HUDEP-2 (cell line): ENCODE measurements around the gene LFNG.
"Not testable (repeated sequence)": the region's sequence is repeated elsewhere in the genome, so short reads cannot be mapped to it uniquely, and the experiment has no call there.

Experiments
- DNase-seq, 76 experiments: peaks; one replicate each; lab custom pipeline; 2025; ENCODE audit not compliant: unreplicated experiment in 76 of 76; lab: John Stamatoyannopoulos, UW

LFNG gene

GRCh38 chr7:2542011-2542915, 22.7 kb downstream of the LFNG start:
- no peak for DNase-seq

- DNase-seq: no peak
Observed at GRCh38 chr7:2542916-2543871, 23.6 kb downstream of the LFNG start.

GRCh38 chr7:2544541-2545188, 25.1 kb downstream of the LFNG start:
- no peak for DNase-seq

- DNase-seq: no peak
Observed at GRCh38 chr7:2545746-2546425, 26.3 kb downstream of the LFNG start.

GRCh38 chr7:2546776-2547586, 27.4 kb downstream of the LFNG start:
- no peak for DNase-seq

- DNase-seq: no peak
Observed at GRCh38 chr7:2551418-2551817, 31.8 kb downstream of the LFNG start.

GRCh38 chr7:2553108-2553507, 33.5 kb downstream of the LFNG start:
- DNase-seq: no peak

GRCh38 chr7:2553831-2554581, 34.4 kb downstream of the LFNG start:
- DNase-seq: no peak

- peak in 2 of 76 experiments; percentile 17 to 26 for DNase-seq
Observed at GRCh38 chr7:2554661-2555111, 35.1 kb downstream of the LFNG start.

- peak; percentile 43 to 99 (median 92) for DNase-seq
Observed at GRCh38 chr7:2555121-2556052, 35.8 kb downstream of the LFNG start, which contains the start of gene BRAT1. Gene BRAT1, minus strand, starts transcription at chr7:2555524. Its CDS starts 1,093 bp downstream, at chr7:2554431.

GRCh38 chr7:2558629-2559282, 39.2 kb downstream of the LFNG start, which contains the start of gene IQCE:
Gene IQCE, plus strand, starts transcription at chr7:2558979. Its CDS starts 203 bp downstream, at chr7:2559182.
- peak in 74 of 76 experiments; percentile 36 to 92 (median 78) for DNase-seq

GRCh38 chr7:2559283-2559950, 39.8 kb downstream of the LFNG start:
- peak in 17 of 76 experiments; percentile 10 to 54 (median 29) for DNase-seq

GRCh38 chr7:2563955-2564354, 44.4 kb downstream of the LFNG start:
- not testable (repeated sequence) for DNase-seq

GRCh38 chr7:2564970-2565540, 45.5 kb downstream of the LFNG start:
- no peak for DNase-seq

- no peak for DNase-seq
Observed at GRCh38 chr7:2566348-2566889, 46.8 kb downstream of the LFNG start.
